Measurements from ENCODE around the gene OR6V1.
A peak's percentile ranks its signal among the peaks of the same experiment; 100 is the strongest.
"Not testable (repeated sequence)": the region's sequence is repeated elsewhere in the genome, so short reads cannot be mapped to it uniquely, and the experiment has no call there.

OR6V1 gene

DNA sequence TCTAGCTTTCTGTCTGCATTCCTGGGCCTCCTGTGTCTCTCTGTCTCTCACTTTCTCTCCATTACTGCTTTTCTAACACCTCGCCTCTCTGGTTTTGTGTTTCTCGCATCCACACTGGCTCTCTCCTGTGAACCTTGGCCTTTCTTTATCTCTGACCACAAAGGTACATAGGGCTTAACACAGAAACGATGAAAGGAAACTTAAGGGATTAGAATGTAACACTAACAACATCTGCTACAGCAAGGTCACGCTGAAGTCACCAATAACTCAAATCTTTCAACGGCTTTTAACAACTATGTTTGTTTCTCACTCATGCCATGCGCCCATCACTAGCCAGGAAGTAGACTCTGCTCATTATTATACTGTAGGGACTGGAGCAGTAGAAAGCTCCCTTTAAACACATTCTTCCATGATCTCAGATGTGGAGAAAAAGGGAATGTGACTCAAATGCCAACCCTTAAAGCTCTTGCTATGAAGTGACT lies 9.3 kb upstream of the OR6V1 start:
- DNase-seq (ENCODE audit: low read depth), result no peak

DNA sequence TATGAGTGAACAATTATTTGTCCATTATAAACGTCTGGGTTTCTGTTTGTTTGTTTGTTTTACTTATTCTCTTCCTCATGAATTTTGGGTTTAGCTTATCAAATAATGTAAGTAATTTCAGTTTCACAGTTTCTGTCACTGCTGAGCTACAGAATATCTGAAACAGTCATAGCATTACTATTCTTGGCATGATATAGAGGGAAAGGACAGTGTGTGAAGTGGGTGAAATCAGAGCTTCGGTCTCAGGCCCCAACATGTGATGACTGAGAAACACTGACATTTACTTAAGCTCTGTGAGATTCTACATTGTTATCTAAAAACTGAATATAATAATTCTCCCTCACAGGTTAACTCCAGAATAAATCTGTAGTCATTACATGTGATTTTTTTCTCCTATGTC lies 8.8 kb upstream of the OR6V1 start:
- DNase-seq (ENCODE audit: low read depth), result peak; percentile 37

DNA sequence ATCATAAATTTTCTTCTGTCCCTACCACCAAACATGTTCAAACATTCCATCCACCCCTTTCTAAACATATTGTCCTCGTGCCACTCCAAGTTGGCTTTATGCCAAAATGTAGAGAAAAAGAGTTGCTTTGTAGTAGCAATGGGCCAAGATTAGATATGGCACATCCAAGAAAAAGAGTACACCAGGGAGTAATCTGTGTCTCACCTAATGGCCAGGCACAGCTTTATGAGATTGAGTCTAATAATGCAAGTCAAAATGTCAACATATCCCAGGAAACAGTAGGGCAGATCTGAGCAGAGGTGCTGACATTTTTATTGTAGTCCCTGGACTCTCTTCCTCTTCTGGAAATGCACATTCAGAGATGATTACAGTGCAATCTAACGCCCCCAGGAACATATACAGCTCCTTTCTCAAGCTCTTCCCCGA lies 5.7 kb upstream of the OR6V1 start:
- no peak for DNase-seq (ENCODE audit: low read depth)

DNA sequence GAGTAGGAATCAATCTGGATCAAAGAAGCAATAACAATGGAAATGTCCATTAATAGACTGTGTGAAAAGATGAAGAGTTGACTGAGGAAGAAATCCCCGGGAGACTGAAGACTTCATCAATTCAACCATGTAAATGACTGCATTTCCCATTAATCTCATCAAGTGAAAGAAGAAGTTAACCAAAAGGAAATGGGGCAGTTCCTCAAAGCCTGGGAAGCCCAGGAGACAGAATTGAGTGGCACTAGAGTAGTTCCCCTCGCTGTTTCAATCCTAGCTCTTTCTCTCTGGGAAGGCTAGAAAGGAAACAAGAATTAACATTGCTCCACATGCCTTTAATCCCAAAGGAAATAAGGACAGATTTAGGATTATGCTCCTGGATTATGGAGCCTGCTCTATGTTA lies 4.8 kb upstream of the OR6V1 start:
- no peak for DNase-seq (ENCODE audit: low read depth)

DNA sequence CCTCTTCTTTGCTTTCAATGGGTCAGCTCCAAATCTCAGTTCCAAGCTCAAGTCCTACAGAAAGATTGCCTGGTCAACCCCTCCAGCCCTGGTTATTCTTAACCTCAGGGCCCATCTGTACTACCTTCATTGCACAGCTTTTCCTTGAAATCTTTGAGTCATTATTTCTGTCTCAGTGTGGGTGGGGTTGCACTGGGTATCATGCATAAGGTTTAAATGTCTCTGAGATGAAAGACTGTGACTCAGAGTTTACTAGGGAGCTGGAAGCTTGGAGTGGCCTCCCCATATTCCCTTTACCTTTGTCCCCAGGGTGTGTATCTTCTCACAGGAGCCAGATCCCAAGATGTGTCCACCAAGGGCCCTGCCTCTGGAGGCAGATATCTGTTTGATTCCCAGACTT lies 3.3 kb upstream of the OR6V1 start:
- DNase-seq (ENCODE audit: low read depth), result no peak

DNA sequence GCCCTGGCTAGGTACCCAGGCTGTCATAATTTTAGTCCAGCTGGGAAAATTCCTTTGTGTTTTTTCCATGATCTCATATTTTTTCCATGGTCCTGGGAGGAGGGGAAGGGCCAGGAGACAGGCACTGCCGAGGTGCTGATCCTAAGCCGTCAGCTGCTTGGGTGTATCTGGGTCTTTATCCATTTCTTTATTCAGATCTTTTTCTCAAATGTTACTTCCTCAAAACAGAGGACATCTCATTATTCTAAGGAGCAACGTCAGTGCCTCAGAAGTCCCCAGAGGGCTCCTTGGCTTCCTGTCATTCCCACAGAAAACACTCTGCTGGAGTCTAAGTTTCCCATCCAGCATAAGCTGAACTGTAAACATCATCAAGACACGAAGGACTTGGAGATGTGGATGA lies 2.8 kb upstream of the OR6V1 start:
- DNase-seq (ENCODE audit: low read depth), result peak; percentile 59

DNA sequence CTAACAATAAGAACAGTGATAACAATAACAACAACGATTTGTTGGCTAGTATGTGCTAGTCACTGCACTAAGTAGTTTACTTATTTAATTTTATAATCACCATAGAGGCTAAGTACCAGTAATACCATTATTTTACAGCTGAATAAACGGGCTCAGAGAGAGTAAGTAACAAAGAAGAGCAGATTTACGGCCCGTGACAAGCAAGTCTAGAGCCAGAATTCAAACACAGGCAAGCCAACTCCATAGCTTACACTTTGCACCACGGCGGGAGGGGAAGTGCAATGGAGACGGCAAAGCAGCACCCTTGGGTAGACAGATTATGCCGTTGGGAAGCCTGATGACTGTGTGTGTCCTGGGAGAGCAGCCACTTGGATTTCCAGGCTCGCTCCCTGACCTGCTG lies 1.2 kb upstream of the OR6V1 start:
- no peak for DNase-seq (ENCODE audit: low read depth)

DNA sequence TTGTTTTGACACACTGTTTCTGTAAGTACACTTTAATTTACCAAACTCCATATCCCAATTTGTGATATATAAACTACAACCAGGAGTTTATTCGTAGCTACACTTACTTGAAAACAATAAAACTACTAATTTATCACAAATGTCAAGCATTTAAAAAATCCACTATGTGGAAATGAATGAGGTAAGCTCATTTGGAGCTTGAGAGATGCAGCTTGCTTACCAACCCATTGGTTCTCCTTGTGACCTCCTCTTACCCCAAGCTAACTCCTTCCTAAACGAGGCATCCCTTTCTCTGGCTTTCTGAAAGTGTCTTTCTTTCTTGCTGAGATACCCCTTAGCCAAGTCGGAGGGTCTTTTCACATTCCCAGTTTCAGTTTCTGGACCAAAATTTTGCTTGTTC lies 2.5 kb downstream of the OR6V1 start:
- DNase-seq (ENCODE audit: low read depth), result peak; percentile 21

DNA sequence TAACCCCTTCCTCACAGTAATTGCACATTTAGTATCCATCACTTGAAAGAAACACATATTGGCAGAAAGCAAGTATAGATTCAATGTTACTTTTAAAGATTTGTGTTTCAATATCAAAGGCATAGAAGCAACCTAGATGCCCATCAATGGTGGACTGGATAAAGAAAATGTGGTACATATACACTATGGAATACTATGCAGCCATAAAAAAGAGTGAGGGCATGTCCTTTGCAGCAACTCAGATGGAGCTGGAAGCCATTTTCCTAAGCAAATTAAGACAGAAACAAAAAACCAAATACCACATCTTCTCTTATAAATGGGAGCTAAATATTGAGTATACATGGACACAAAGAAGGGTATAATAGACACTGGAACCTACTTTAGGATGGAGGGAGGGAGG lies 3.6 kb downstream of the OR6V1 start:
- DNase-seq (ENCODE audit: low read depth), result no peak

DNA sequence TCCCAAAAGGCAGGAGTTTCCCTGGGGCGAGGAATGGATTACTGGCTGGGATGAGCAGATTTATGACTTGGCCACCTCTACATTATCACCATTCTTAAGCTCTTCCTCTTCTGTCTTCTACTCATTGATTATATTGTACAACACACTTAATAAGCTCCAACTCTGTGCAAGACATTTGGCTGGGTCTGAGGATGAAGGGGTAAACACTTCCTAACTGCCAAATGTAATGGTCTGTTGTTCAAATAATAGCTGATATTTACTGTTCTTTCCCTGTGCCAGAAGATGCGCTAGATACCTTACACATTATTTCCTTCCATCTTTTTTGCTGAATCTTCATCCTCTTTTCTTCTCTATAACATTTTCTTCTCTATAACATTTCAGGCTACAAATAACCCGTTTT lies 11.6 kb downstream of the OR6V1 start:
- no peak for DNase-seq (ENCODE audit: low read depth)

DNA sequence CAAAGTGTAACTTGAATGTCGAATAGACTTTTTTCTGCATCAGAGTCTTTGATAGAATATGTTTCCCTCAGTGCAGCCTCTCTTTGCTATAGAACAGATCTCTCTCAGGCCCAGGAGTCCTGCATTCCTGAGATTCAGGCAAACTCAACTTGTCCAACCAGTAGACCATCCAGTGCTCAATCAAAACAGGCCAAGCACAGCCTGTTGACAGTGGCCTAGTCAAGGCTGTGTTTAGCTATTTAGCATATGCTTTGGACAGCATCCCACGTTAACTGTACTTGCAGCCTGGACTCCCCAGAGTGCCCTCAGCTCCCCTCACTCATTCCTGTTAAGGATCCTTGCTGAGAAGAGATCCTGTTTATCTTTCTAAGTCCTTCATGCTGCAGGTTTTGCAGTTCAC lies 16.3 kb downstream of the OR6V1 start:
- no peak for DNase-seq (ENCODE audit: low read depth)

DNA sequence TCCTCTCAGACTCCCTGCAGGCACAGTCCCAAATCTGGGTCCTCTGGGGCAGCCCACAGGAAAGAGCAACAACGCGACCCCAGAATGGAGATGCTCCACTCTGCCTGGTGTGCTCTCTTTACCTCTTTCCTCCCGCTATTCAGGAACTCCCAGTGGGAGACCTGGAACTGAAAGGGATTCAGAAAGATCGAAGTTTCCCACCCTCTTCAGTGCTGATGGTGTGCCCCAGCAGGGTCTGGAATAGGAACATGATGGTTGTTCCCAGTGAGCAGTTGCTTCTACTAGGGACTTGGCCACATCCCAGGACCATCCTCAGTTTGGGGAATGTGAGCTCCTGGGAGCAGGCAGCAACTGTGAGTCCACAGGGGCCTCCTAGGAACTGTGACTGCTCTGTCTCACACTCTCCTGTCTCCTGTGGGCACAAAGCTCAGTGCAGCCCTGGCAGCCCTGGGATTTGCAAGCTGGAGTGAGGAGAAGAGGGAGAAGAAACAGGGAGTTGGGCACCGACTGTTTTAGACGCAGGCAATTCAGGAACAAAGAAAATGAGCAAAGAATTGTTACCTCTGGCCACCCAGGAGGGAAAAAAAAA lies 17.9 kb downstream of the OR6V1 start:
- no peak for DNase-seq (ENCODE audit: low read depth)

DNA sequence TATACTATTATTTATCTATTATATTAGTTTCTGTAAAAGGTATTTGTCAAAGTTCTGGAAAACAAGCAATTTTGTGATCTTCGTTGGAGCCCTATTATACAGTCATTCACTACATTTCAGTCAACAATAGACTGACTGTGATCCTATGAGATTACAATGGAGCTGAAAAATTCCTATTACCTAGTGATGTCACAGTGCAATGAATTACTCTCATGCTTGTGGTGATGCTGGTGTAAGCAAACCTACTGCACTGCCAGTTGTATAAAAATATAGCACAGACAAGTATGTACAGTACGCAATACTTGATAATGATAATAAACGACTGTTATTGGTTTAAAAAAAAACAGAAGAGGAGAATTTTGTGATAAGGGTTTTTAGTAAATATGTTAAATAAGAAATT lies 21.4 kb downstream of the OR6V1 start:
- DNase-seq (ENCODE audit: low read depth), result no peak

DNA sequence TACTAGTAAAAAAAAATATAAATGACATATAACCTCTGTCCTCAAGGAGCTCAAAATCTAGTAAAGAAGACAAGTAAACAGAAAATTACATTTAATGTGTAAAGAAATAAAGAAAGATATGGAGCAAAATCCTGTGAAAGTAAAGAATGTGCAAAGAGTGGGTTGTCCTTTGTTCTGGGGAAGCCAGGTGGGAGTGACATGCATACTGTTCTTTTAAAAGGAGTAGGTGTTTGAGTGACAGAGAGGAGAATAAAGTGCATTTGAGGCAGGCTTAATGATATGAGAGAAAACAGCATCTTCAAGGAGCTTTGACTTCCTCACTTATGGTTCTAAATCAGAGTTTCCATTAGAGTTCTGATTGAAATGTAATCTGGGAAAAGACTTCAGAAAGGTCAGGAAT lies 22.0 kb downstream of the OR6V1 start:
- no peak for DNase-seq (ENCODE audit: low read depth)

DNA sequence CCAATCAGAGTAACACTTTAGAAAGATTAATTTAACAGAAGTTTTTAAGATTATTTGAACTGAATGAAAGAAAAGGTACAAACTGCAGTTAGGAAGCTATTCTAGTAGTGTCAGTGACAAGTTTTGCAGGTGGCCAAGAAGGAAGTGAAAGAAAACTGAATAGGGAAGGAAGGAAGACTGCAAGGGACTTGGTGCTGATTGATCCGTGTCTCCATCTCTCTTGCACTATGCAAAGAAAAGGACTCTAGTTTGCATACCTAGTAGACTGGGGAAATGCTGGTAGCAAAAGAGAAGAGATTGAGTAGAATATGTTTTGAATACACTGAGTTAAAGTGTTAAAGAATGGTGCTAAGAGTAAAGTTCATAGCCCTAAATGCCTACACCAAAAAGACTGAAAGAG lies 33.0 kb downstream of the OR6V1 start:
- no peak for DNase-seq (ENCODE audit: low read depth)

DNA sequence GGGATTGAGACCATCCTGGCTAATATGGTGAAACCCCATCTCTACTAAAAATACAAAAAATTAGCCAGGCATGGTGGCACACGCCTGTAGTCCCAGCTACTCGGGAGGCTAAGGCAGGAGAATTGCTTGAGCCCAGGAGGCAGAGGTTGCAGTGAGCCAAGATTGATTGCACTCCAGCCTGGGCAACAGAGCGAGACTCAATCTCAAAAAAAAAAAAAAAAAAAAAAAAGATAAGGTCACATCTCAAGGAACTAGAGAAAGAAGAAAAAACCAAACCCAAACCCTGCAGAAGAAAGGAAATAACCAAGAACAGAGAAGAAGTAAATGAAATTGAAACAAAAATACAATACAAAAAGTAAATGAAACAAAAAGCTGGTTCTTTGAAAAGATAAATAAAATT lies 33.5 kb downstream of the OR6V1 start:
- not testable (repeated sequence) for DNase-seq (ENCODE audit: low read depth)

DNA sequence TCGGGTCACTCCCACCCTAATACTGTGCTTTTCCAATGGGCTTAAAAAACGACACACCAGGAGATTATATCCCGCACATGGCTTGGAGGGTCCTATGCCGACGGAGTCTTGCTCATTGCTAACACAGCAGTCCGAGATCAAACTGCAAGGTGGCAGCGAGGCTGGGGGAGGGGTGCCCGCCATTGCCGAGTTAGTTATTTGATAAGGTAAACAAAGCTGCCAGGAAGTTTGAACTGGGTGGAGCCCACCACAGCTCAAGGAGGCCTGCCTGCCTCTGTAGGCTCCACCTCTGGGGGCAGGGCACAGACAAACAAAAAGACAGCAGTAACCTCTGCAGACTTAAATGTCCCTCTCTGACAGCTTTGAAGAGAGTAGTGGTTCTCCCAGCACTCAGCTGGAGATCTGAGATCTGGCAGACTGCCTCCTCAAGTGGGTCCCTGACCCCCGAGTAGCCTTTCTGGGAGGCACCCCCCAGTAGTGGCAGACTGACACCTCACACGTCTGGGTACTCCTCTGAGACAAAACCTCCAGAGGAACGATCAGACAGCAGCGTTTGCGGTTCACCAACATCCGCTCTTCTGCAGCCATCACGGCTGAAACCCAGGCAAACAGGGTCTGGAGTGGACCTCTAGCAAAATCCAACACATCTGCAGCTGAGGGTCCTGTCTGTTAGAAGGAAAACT lies 36.5 kb downstream of the OR6V1 start:
- not testable (repeated sequence) for DNase-seq (ENCODE audit: low read depth)

DNA sequence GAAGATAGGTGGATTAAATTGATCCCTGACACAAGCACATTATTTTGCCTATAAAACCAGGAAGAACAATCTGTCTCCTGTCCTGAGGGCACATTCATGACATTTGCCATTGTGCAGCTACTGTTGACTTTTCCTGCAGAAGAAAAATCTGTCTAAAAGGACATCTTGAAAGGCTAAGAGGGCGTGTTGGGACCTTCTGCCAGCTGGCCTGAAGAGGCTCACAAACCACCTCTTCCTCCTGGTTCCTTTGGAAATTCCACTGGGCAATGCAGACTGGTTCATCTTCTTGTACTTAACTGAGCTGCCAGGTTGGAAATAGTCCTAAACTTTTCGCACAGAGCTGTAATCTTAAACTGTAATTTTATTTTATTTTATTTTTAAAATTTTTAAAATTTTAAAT lies 44.0 kb downstream of the OR6V1 start:
- no peak for DNase-seq (ENCODE audit: low read depth)

DNA sequence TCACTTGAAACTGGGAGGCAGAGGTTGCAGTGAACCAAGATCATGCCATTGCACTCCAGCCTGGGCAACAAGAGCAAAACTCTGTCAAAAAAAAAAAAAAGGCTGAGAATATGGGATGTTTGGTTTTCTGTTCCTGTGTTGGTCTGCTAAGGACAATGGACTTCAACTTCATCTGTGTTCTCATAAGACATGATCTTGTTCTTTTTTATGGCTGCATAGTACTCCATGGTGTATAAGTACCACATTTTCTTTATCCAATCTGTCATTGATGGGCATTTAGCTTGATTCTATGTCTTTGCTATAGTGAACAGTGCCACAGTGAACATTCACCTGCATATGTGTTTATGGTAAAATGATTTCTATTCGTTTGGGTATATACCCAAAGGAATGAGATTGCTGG lies 47.4 kb downstream of the OR6V1 start:
- not testable (repeated sequence) for DNase-seq (ENCODE audit: low read depth)

All from fibroblast of gingiva (primary cell).